HCT116 (cell line): Measurements from ENCODE around the gene STK35. TPM values are rescaled to one million over a fixed set of nuclear protein-coding genes. Genes with fewer than 3 reads are reported as not detected.

Experiments used
- ATAC-seq: fragments of 200-7000 bp; cut with Tn5 transposase; 2 replicates; pipeline ENCODE4 v1.9.1; 2020; ENCODE audit warnings: mild to moderate bottlenecking, moderate library complexity
- BruUV-seq: library from RNA; stranded (reverse); fragments of 400-500 nt; replicated peaks from 2 replicates; lab custom pipeline; 2021; lab: Mats Ljungman, UMichigan
- CTCF ChIA-PET: fragments of 300-600 bp; sonication (Branson Sonifier 250); formaldehyde crosslinking; loops from one replicate; lab custom pipeline; 2021; ENCODE audit warnings: antibody characterized with exemption; lab: Charles Lee
- POLR2A ChIA-PET: fragments of 300-600, 350-600 bp; sonication (Branson Sonifier 250); formaldehyde crosslinking; loops from one replicate; lab custom pipeline; 2021; ENCODE audit warnings: antibody characterized with exemption; lab: Charles Lee
- RAD21 ChIA-PET, 2 experiments: fragments of 300-600 bp; sonication (Branson Sonifier 250); formaldehyde crosslinking; loops; one replicate each; lab custom pipeline; 2023; ENCODE audit warnings: low total read pairs in 2 of 2; ENCODE audit not compliant: uncharacterized antibody in 2 of 2, unreplicated experiment in 2 of 2, low non-redundant PET in 1 of 2; lab: Charles Lee
- DNase-seq: peaks from one replicate; pipeline ENCODE4 v3.0.0-alpha.2; 2010; ENCODE audit warnings: low read depth, low spot score
- H2AFZ ChIP-seq: fragments of 200-600 bp; shearing (Covaris generic), sonication (generic); 2 replicates; pipeline ENCODE4 v1.6.1; 2017; ENCODE audit warnings: low read depth, mixed run types, mixed read lengths, antibody characterized with exemption, low read length; ENCODE audit not compliant: poor library complexity, severe bottlenecking
- H3K27ac ChIP-seq: 2 replicates; pipeline ENCODE4 v1.5.1; 2012; ENCODE audit warnings: low read depth, low read length
- H3K27me3 ChIP-seq: fragments of 200-600 bp; sonication (generic); 2 replicates; pipeline ENCODE4 v1.6.1; 2016; ENCODE audit warnings: mixed run types, low read length, mixed read lengths; ENCODE audit not compliant: insufficient read depth
- H3K36me3 ChIP-seq, 2 experiments: fragments of 200-500 bp in 1 of 2; fragments of 200-600 bp in 1 of 2; sonication (Bioruptor generic) in 1 of 2; sonication (generic) in 1 of 2; 2 replicates each; pipeline versions ENCODE4 v1.5.1 to v1.6.1; 2014 to 2016; ENCODE audit warnings: low read length in 2 of 2, inconsistent platforms in 1 of 2, mixed read lengths in 1 of 2, mixed run types in 1 of 2; ENCODE audit not compliant: insufficient read depth in 2 of 2, control insufficient read depth in 1 of 2
- H3K4me1 ChIP-seq, 2 experiments: fragments of 200-600 bp in 1 of 2; sonication (generic) in 1 of 2; 2 replicates each; pipeline versions ENCODE4 v1.5.1 to v1.6.1; 2012 to 2017; ENCODE audit warnings: low read length in 2 of 2, inconsistent platforms in 1 of 2, mild to moderate bottlenecking in 1 of 2, mixed read lengths in 1 of 2, mixed run types in 1 of 2, moderate library complexity in 1 of 2; ENCODE audit not compliant: insufficient read depth in 2 of 2, control insufficient read depth in 1 of 2
- H3K4me2 ChIP-seq: fragments of 200-600 bp; sonication (generic); 2 replicates; pipeline ENCODE4 v1.6.1; 2017; ENCODE audit warnings: mixed run types, low read length, mixed read lengths
- H3K4me3 ChIP-seq, 2 experiments: fragments of 200-600 bp in 1 of 2; sonication (generic) in 1 of 2; replicated peaks in 1 of 2; 2 replicates each; pipeline ENCODE4 v1.5.1; 2011 to 2016; ENCODE audit warnings: low read length in 2 of 2, control low read depth in 1 of 2, low read depth in 1 of 2, mild to moderate bottlenecking in 1 of 2, mixed read lengths in 1 of 2, mixed run types in 1 of 2
- H3K79me2 ChIP-seq: fragments of 200-600 bp; sonication (generic); 2 replicates; pipeline ENCODE4 v1.6.1; 2017; ENCODE audit warnings: mild to moderate bottlenecking, mixed run types, low read length, moderate library complexity, mixed read lengths; ENCODE audit not compliant: insufficient read depth
- H3K9ac ChIP-seq: fragments of 200-600 bp; sonication (generic); 2 replicates; pipeline ENCODE4 v1.6.1; 2016; ENCODE audit warnings: low read length, mixed read lengths
- H3K9me2 ChIP-seq: fragments of 200-600 bp; sonication (generic), shearing (Covaris generic); 2 replicates; pipeline ENCODE4 v1.6.1; 2017; ENCODE audit warnings: mixed run types, mild to moderate bottlenecking, moderate library complexity; ENCODE audit not compliant: insufficient read depth
- H3K9me3 ChIP-seq, 2 experiments: fragments of 200-500 bp in 1 of 2; fragments of 200-600 bp in 1 of 2; sonication (Bioruptor generic) in 1 of 2; sonication (generic) in 1 of 2; 2 replicates each; pipeline ENCODE4 v1.6.1; 2014 to 2017; ENCODE audit warnings: low read length in 2 of 2, mixed read lengths in 2 of 2, inconsistent platforms in 1 of 2, low read depth in 1 of 2, mild to moderate bottlenecking in 1 of 2, mixed run types in 1 of 2, moderate library complexity in 1 of 2; ENCODE audit not compliant: control insufficient read depth in 1 of 2, insufficient read depth in 1 of 2
- H4K20me1 ChIP-seq: fragments of 200-600 bp; sonication (generic), shearing (Covaris generic); 2 replicates; pipeline ENCODE4 v1.6.1; 2017; ENCODE audit warnings: mixed run types, mild to moderate bottlenecking, moderate library complexity; ENCODE audit not compliant: insufficient read depth
- CBX3 ChIP-seq: IDR thresholded peaks from 2 replicates; pipeline ENCODE4 v1.6.1; 2012; ENCODE audit warnings: low read depth
- FOSL1 ChIP-seq: IDR thresholded peaks from 2 replicates; pipeline ENCODE4 v1.6.1; 2012; ENCODE audit warnings: low read depth
- JUND ChIP-seq: IDR thresholded peaks from 2 replicates; pipeline ENCODE4 v1.6.1; 2012
- POLR2A ChIP-seq: IDR thresholded peaks from 2 replicates; pipeline ENCODE4 v1.7.0; 2011; ENCODE audit warnings: borderline replicate concordance; ENCODE audit not compliant: insufficient read depth, insufficient read length; ENCODE audit errors: extremely low read depth
- POLR2AphosphoS5 ChIP-seq: IDR thresholded peaks from 2 replicates; pipeline ENCODE4 v1.6.1; 2011; ENCODE audit warnings: mild to moderate bottlenecking, low read depth, low read length, moderate library complexity
- RAD21 ChIP-seq: IDR thresholded peaks from 2 replicates; pipeline ENCODE4 v1.6.1; 2012; ENCODE audit warnings: low read depth, mild to moderate bottlenecking
- SIN3A ChIP-seq: IDR thresholded peaks from 2 replicates; pipeline ENCODE4 v1.6.1; 2012; ENCODE audit warnings: low read depth
- YY1 ChIP-seq: IDR thresholded peaks from 2 replicates; pipeline ENCODE4 v1.6.1; 2011; ENCODE audit warnings: low read length, low read depth, moderate library complexity, mild to moderate bottlenecking; ENCODE audit not compliant: insufficient replicate concordance; ENCODE audit errors: extremely low read depth
- ZFX ChIP-seq: fragments of 450-650 bp; IDR thresholded peaks from 2 replicates; pipeline ENCODE4 v1.6.1; 2017
- ZNF274 ChIP-seq: fragments of 200-500 bp; sonication (Bioruptor generic); IDR thresholded peaks from 2 replicates; pipeline ENCODE4 v1.6.1; 2014; ENCODE audit warnings: mild to moderate bottlenecking, low read depth, low read length, inconsistent platforms
- intact Hi-C: fragments of 100-400 bp; cut with micrococcal nuclease; formaldehyde crosslinking; loops from 2 replicates; pipeline ENCODE4 v1.10.0; 2022
- total RNA-seq: library from RNA; stranded (reverse); gene quantifications from one replicate; pipeline ENCODE4 v1.2.1, GENCODE V29; 2021; ENCODE audit not compliant: unreplicated experiment
- TF ChIP-seq, protein P1 (sequence below), 3 experiments: fragments of 200-600 bp in 1 of 3; sonication (generic) in 1 of 3; IDR thresholded peaks in 2 of 3; conservative IDR thresholded peaks in 1 of 3; 2 replicates each; pipeline ENCODE4 v1.5.1; 2012 to 2017; ENCODE audit warnings: low read depth in 2 of 3, low read length in 2 of 3, antibody characterized with exemption in 1 of 3, borderline replicate concordance in 1 of 3, control low read depth in 1 of 3, mild to moderate bottlenecking in 1 of 3, mixed read lengths in 1 of 3, mixed run types in 1 of 3, moderate library complexity in 1 of 3; ENCODE audit not compliant: insufficient read depth in 1 of 3
- TF ChIP-seq, protein P2 (sequence below): IDR thresholded peaks from 2 replicates; pipeline ENCODE4 v1.6.1; 2011; ENCODE audit warnings: mild to moderate bottlenecking, low read length, moderate library complexity; ENCODE audit not compliant: insufficient replicate concordance; ENCODE audit errors: extremely low read depth
- TF ChIP-seq, protein P3 (sequence below): IDR thresholded peaks from 2 replicates; pipeline ENCODE4 v1.6.1; 2012; ENCODE audit warnings: low read depth

The STK35 gene
- total RNA-seq, 1 experiment from 2014 or later: 32.8 TPM

DNA sequence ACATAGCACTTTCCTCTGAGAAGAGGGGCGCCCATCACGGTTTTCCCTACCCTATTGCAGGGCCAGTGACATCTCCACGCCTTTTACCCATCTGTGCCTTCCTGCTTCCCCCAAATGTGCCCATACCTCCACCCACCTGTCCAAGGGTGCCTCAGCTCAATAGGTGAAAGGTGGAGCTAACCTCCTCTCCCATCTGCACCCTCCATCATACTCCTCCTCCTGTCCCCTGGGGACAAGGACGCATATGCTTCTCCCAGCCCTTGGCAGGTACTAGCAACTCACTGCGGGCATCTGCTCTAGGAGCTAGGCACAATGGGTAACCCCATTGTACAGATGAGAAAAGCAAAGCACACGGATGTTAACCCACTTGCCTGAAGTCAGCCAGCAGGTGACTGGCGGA lies 62.8 kb downstream of the STK35 start:
- Histone ChIP-seq H3K4me1 (no peaks in the 10 kb centered on the region), H3K27me3 (0 out of 2 replicates have a peak, but pooled peaks cover 3% of the 10 kb centered on the region), H3K9me3 (no peaks in the 10 kb centered on the region), H3K9me2 (no peaks in the 10 kb centered on the region), H4K20me1 (no peaks in the 10 kb centered on the region), H3K4me2 (no peak overlapping the region), H2AFZ (no peak overlapping the region), H3K36me3 (no peaks in the 10 kb centered on the region), H3K27ac (no peak overlapping the region), H3K79me2 (no peaks in the 10 kb centered on the region), H3K4me3 (no peak overlapping the region), H3K9ac (no peak overlapping the region)
- ATAC-seq (no peak), DNase-seq (no peak)
- CTCF ChIA-PET: interaction anchor here (2.3 kb wide), 1 partner anchor 8 kb away, joined by 11 read pairs; no protein-coding TSS in a partner anchor
- POLR2A ChIA-PET: no interaction called here
- no TSS peak for BruUV-seq
- no peak for TF ChIP-seq FOSL1
- TF ChIP-seq, protein P1, sequence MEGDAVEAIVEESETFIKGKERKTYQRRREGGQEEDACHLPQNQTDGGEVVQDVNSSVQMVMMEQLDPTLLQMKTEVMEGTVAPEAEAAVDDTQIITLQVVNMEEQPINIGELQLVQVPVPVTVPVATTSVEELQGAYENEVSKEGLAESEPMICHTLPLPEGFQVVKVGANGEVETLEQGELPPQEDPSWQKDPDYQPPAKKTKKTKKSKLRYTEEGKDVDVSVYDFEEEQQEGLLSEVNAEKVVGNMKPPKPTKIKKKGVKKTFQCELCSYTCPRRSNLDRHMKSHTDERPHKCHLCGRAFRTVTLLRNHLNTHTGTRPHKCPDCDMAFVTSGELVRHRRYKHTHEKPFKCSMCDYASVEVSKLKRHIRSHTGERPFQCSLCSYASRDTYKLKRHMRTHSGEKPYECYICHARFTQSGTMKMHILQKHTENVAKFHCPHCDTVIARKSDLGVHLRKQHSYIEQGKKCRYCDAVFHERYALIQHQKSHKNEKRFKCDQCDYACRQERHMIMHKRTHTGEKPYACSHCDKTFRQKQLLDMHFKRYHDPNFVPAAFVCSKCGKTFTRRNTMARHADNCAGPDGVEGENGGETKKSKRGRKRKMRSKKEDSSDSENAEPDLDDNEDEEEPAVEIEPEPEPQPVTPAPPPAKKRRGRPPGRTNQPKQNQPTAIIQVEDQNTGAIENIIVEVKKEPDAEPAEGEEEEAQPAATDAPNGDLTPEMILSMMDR (IDR thresholded peaks at IDR 0.05 in 2 of 3, conservative IDR thresholded peaks at IDR 0.05 in 1 of 3; ENCODE audit: borderline replicate concordance in 1 of 3, insufficient read depth in 1 of 3, low read depth in 2 of 3, low read length in 2 of 3): no peak
- TF ChIP-seq RAD21: no peak
- no peak for TF ChIP-seq ZFX
- TF ChIP-seq ZNF274: no peak
- TF ChIP-seq POLR2AphosphoS5: no peak
- no peak for TF ChIP-seq JUND
- TF ChIP-seq, protein P2, sequence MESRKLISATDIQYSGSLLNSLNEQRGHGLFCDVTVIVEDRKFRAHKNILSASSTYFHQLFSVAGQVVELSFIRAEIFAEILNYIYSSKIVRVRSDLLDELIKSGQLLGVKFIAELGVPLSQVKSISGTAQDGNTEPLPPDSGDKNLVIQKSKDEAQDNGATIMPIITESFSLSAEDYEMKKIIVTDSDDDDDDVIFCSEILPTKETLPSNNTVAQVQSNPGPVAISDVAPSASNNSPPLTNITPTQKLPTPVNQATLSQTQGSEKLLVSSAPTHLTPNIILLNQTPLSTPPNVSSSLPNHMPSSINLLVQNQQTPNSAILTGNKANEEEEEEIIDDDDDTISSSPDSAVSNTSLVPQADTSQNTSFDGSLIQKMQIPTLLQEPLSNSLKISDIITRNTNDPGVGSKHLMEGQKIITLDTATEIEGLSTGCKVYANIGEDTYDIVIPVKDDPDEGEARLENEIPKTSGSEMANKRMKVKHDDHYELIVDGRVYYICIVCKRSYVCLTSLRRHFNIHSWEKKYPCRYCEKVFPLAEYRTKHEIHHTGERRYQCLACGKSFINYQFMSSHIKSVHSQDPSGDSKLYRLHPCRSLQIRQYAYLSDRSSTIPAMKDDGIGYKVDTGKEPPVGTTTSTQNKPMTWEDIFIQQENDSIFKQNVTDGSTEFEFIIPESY: no peak
- no peak for TF ChIP-seq SIN3A
- TF ChIP-seq CBX3: no peak
- TF ChIP-seq POLR2A: no peak
- no peak for TF ChIP-seq YY1
- TF ChIP-seq, protein P3, sequence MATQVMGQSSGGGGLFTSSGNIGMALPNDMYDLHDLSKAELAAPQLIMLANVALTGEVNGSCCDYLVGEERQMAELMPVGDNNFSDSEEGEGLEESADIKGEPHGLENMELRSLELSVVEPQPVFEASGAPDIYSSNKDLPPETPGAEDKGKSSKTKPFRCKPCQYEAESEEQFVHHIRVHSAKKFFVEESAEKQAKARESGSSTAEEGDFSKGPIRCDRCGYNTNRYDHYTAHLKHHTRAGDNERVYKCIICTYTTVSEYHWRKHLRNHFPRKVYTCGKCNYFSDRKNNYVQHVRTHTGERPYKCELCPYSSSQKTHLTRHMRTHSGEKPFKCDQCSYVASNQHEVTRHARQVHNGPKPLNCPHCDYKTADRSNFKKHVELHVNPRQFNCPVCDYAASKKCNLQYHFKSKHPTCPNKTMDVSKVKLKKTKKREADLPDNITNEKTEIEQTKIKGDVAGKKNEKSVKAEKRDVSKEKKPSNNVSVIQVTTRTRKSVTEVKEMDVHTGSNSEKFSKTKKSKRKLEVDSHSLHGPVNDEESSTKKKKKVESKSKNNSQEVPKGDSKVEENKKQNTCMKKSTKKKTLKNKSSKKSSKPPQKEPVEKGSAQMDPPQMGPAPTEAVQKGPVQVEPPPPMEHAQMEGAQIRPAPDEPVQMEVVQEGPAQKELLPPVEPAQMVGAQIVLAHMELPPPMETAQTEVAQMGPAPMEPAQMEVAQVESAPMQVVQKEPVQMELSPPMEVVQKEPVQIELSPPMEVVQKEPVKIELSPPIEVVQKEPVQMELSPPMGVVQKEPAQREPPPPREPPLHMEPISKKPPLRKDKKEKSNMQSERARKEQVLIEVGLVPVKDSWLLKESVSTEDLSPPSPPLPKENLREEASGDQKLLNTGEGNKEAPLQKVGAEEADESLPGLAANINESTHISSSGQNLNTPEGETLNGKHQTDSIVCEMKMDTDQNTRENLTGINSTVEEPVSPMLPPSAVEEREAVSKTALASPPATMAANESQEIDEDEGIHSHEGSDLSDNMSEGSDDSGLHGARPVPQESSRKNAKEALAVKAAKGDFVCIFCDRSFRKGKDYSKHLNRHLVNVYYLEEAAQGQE: no peak
- intact Hi-C loops: no loop called here
- RAD21 ChIA-PET: no interaction called here
